HepG2 (cell line): ENCODE results near the gene RPL26. TPM values are rescaled to one million over a fixed set of nuclear protein-coding genes. Genes with fewer than 3 reads are reported as not detected.

Experiments
- ATAC-seq: fragments of 200-7000 bp; cut with Tn5 transposase; 3 replicates; pipeline ENCODE4 v1.9.1; 2020; ENCODE audit warnings: mild to moderate bottlenecking, moderate library complexity
- BruUV-seq: library from RNA; stranded (reverse); fragments of 400-500 nt; replicated peaks from 2 replicates; lab custom pipeline; 2021; lab: Mats Ljungman, UMichigan
- CTCF ChIA-PET: fragments of 300-600 bp; formaldehyde crosslinking; extraction: SDS; loops from one replicate; lab custom pipeline; 2021; ENCODE audit warnings: low total read pairs, inconsistent platforms, low intra/inter-chr PET ratio; lab: Yijun Ruan, JAX
- POLR2A ChIA-PET: fragments of 350-600 bp; sonication (Branson Sonifier 250); formaldehyde crosslinking; loops from one replicate; lab custom pipeline; 2020; ENCODE audit warnings: antibody characterized with exemption, inconsistent platforms; lab: Yijun Ruan, JAX
- DNase-seq: peaks from one replicate; pipeline ENCODE4 v3.0.0-alpha.2; 2015; ENCODE audit warnings: low spot score
- FAIRE-seq: peaks from 3 replicates; lab custom pipeline; 2011; peaks lifted over from hg19 to GRCh38; lab: Jason Lieb, UNC
- H2AFZ ChIP-seq: one replicate; pipeline ENCODE4 v1.6.1; 2011; ENCODE audit warnings: low read length, inconsistent platforms
- H3K27ac ChIP-seq: fragments of 300-600 bp; 3 replicates; pipeline ENCODE4 v1.8.0; 2011; ENCODE audit warnings: mixed run types, mild to moderate bottlenecking, mixed read lengths, low read length, inconsistent platforms; ENCODE audit not compliant: insufficient read depth; ENCODE audit errors: extremely low read length
- H3K27me3 ChIP-seq, 2 experiments: fragments of 200-600 bp in 1 of 2; 2 replicates in 1 of 2; 3 replicates in 1 of 2; pipeline versions ENCODE4 v1.6.0 to v1.8.0; 2011; ENCODE audit warnings: low read length in 2 of 2, mild to moderate bottlenecking in 2 of 2, moderate library complexity in 2 of 2, inconsistent platforms in 1 of 2; ENCODE audit not compliant: insufficient read depth in 2 of 2, control insufficient read depth in 1 of 2
- H3K36me3 ChIP-seq, 2 experiments: fragments of 200-600 bp in 1 of 2; replicated peaks in 1 of 2; 2 replicates in 1 of 2; 3 replicates in 1 of 2; pipeline versions ENCODE4 v1.5.1 to v1.8.0; 2011; ENCODE audit warnings: low read length in 2 of 2, inconsistent platforms in 1 of 2; ENCODE audit not compliant: insufficient read depth in 2 of 2, control insufficient read depth in 1 of 2
- H3K4me1 ChIP-seq: 2 replicates; pipeline ENCODE4 v1.5.1; 2012; ENCODE audit warnings: low read length, inconsistent platforms; ENCODE audit not compliant: insufficient read depth
- H3K4me2 ChIP-seq: 2 replicates; pipeline ENCODE4 v1.6.0; 2011; ENCODE audit warnings: low read depth, low read length, inconsistent platforms
- H3K4me3 ChIP-seq, 3 experiments: fragments of 200-600 bp in 1 of 3; sonication (generic), shearing (Covaris generic) in 1 of 3; replicated peaks in 1 of 3; 2 replicates each; pipeline ENCODE4 v1.5.1; 2011 to 2016; ENCODE audit warnings: low read length in 3 of 3, inconsistent platforms in 2 of 3, low read depth in 2 of 3, mild to moderate bottlenecking in 2 of 3, control low read depth in 1 of 3, mixed read lengths in 1 of 3; ENCODE audit not compliant: insufficient read depth in 1 of 3
- H3K79me2 ChIP-seq: one replicate; pipeline ENCODE4 v1.6.1; 2011; ENCODE audit warnings: low read length, inconsistent platforms; ENCODE audit not compliant: insufficient read depth
- H3K9ac ChIP-seq: 2 replicates; pipeline ENCODE4 v1.6.0; 2011; ENCODE audit warnings: mild to moderate bottlenecking, low read depth, low read length, inconsistent platforms; ENCODE audit not compliant: insufficient read depth
- H3K9me3 ChIP-seq: 2 replicates; pipeline ENCODE4 v1.5.1; 2012; ENCODE audit warnings: mild to moderate bottlenecking, low read length
- H4K20me1 ChIP-seq: 2 replicates; pipeline ENCODE4 v1.6.0; 2011; ENCODE audit warnings: inconsistent platforms, mild to moderate bottlenecking, low read length, moderate library complexity; ENCODE audit not compliant: insufficient read depth
- BRCA1 ChIP-seq: sonication (generic); formaldehyde crosslinking; IDR thresholded peaks from 2 replicates; pipeline ENCODE4 v1.4.0; 2020; ENCODE audit warnings: missing genetic modification reagents
- GABPA ChIP-seq, 2 experiments: IDR thresholded peaks; 2 replicates each; pipeline ENCODE4 v1.6.1; 2011 to 2016; ENCODE audit warnings: low read depth in 2 of 2, low read length in 1 of 2, missing biosample characterization in 1 of 2, missing genetic modification characterization in 1 of 2
- IKZF1 ChIP-seq: fragments of 450-650 bp; IDR thresholded peaks from 2 replicates; pipeline ENCODE4 v1.7.1; 2016
- MLX ChIP-seq: IDR thresholded peaks from 2 replicates; pipeline ENCODE4 v1.6.1; 2016
- TEAD2 ChIP-seq: sonication (generic); formaldehyde crosslinking; IDR thresholded peaks from 2 replicates; pipeline ENCODE4 v1.9.0; 2021; ENCODE audit warnings: missing genetic modification reagents
- ZNF160 ChIP-seq: sonication (generic); formaldehyde crosslinking; IDR thresholded peaks from 2 replicates; pipeline ENCODE4 v1.8.0; 2022; ENCODE audit warnings: mild to moderate bottlenecking, inconsistent platforms, missing genetic modification reagents
- ZNF800 ChIP-seq: sonication (generic); formaldehyde crosslinking; IDR thresholded peaks from 2 replicates; pipeline ENCODE4 v1.4.0; 2020; ENCODE audit warnings: missing genetic modification reagents
- WGBS: methylation state at CpG from one replicate; pipeline ENCODE4 v1.1.6; 2017; ENCODE audit warnings: low lambda C conversion rate; 5-methylcytosine and 5-hydroxymethylcytosine counted together
- in situ Hi-C: cut with HindIII; loops from 2 replicates; pipeline ENCODE4 v1.10.0; 2017; ENCODE audit warnings: low pct_unique_long_range_greater_than_20kb; ENCODE audit not compliant: extremely low pct_ligation_motif_present
- intact Hi-C: fragments of 100-400 bp; cut with micrococcal nuclease; formaldehyde crosslinking; loops from one replicate; pipeline ENCODE4 v1.10.0; 2022; ENCODE audit not compliant: unreplicated experiment
- polyA plus RNA-seq, 8 experiments: library from polyadenylated mRNA; depleted of rRNA in 3 of 8; stranded (reverse) in 7 of 8; unstranded in 1 of 8; fragments of >200 nt; fragmentation: Illumina TruSeq in 4 of 8; extraction: Trizol in 4 of 8; gene quantifications; 2 replicates each; pipeline versions ENCODE4 v1.2.1 to v1.2.3, GENCODE V29; 2011 to 2016; ENCODE audit warnings: low read depth in 4 of 8, missing spikeins in 1 of 8, mixed read lengths in 1 of 8; ENCODE audit not compliant: insufficient read depth in 1 of 8
- total RNA-seq, 5 experiments: library from RNA; depleted of rRNA; stranded (reverse); fragments of >200 nt; fragmentation: Illumina TruSeq; extraction: Trizol; gene quantifications; 2 replicates each; pipeline ENCODE4 v1.2.3, GENCODE V29; 2016; ENCODE audit warnings: low read depth in 1 of 5

Gene RPL26
- total and polyA plus RNA-seq, 2 of the 13 experiments (the other 11 are each of a cell fraction or from before 2014, with no cell fraction given): 2,817 to 3,529 TPM

GRCh38 chr17:8371786-8372185, 11.2 kb downstream of the RPL26 start:
- WGBS: 92% methylated on average over 4 of the region's 4 CpGs
- no peak for FAIRE-seq
- intact Hi-C loops: no loop called here
- H3K4me3 ChIP-seq: no peak overlapping the region
- no peak overlapping the region for H3K27ac ChIP-seq
- H3K9ac ChIP-seq: no peak overlapping the region
- DNase-seq: no peak
- no peaks in the 10 kb centered on the region for H4K20me1 ChIP-seq
- CTCF ChIA-PET: no interaction called here
- no peak overlapping the region for H2AFZ ChIP-seq
- H3K79me2 ChIP-seq: peaks cover 5% of the 10 kb centered on the region
- H3K36me3 ChIP-seq: peaks cover 2 to 9% of the 10 kb centered on the region in 2 experiments; a peak in 3 of 5 replicates
- BruUV-seq: no TSS peak
- no peaks in the 10 kb centered on the region for H3K9me3 ChIP-seq
- peaks cover 0 to 3% of the 10 kb centered on the region in 2 experiments; a peak in 1 of 5 replicates for H3K27me3 ChIP-seq
- H3K4me1 ChIP-seq: peaks cover 12% of the 10 kb centered on the region
- TF ChIP-seq IKZF1 (no peak), TEAD2 (no peak), MLX (CRISPR knock-in tag) (no peak), ZNF160 (CRISPR knock-in tag) (no peak), ZNF800 (CRISPR knock-in tag) (no peak), BRCA1 (CRISPR knock-in tag) (no peak), GABPA (IDR thresholded peaks at IDR 0.05; ENCODE audit: low read depth, low read length) (no peak), GABPA (CRISPR knock-in tag; IDR thresholded peaks at IDR 0.05; ENCODE audit: low read depth) (no peak)
- no peak for ATAC-seq
- POLR2A ChIA-PET: no interaction called here
- no peak overlapping the region for H3K4me2 ChIP-seq
- in situ Hi-C loops: no loop called here
